ENCODE data around the gene TEX54. TPM values are rescaled to one million over a fixed set of nuclear protein-coding genes. Genes with fewer than 3 reads are reported as not detected.

The TEX54 gene
- polyA plus RNA-seq, 1 donor (not counting 4 experiments of a cell fraction or from before 2014, with no cell fraction given) = not detected

GRCh38 chr11:62851807-62852522 is 19.3 kb upstream of the TEX54 start:
- Histone ChIP-seq H3K27me3 (ENCODE audit: control insufficient read depth, extremely low read depth, insufficient read depth, low read length) (no peaks in the 10 kb centered on the region), H4K20me1 (ENCODE audit: control insufficient read depth, extremely low read depth, insufficient read depth, low read length) (peaks cover 34% of the 10 kb centered on the region), H3K36me3 (ENCODE audit: control insufficient read depth in 2 of 2, extremely low read depth in 1 of 2, insufficient read depth in 2 of 2, low read length in 2 of 2) (peaks cover 27 to 37% of the 10 kb centered on the region in 2 experiments), H3K4me2 (ENCODE audit: control insufficient read depth, extremely low read depth, insufficient read depth, low read depth, low read length) (no peak overlapping the region), H3K9me1 (ENCODE audit: control insufficient read depth, extremely low read depth, insufficient read depth, low read length) (no peaks in the 10 kb centered on the region), H3K9me3 (ENCODE audit: control insufficient read depth, low read depth, low read length) (no peaks in the 10 kb centered on the region), H3K27ac (ENCODE audit: control insufficient read depth, insufficient read depth, low read length) (no peak overlapping the region), H3K79me2 (ENCODE audit: control insufficient read depth, insufficient read depth, low read length) (peaks cover 33% of the 10 kb centered on the region), H3K9ac (ENCODE audit: control insufficient read depth, extremely low read depth, insufficient read depth, low read length) (no peak overlapping the region), H3K4me1 (ENCODE audit: control insufficient read depth, extremely low read depth, insufficient read depth, low read length) (peaks cover 21% of the 10 kb centered on the region), H3K4me3 (ENCODE audit: control insufficient read depth in 2 of 3, extremely low read depth in 1 of 3, insufficient read depth in 2 of 3, low read depth in 1 of 3, low read length in 3 of 3) (no peak overlapping the region), H2AFZ (ENCODE audit: control insufficient read depth, low read length) (no peak overlapping the region)
- FAIRE-seq (no peak), DNase-seq (ENCODE audit: low read depth, low spot score) (no peak)
- dilution Hi-C loops (cut with MboI; ENCODE audit: extremely low pct_ligation_motif_present, low sequenced_read_pairs) = no loop called here
- no peak for TF ChIP-seq CTCF (optimal IDR thresholded peaks at IDR 0.05 in 1 of 3, IDR thresholded peaks at IDR 0.05 in 1 of 3, conservative IDR thresholded peaks at IDR 0.05 in 1 of 3; ENCODE audit: extremely low read depth in 1 of 3, insufficient read depth in 2 of 3, low read length in 3 of 3)
- no peak for TF ChIP-seq EZH2 (IDR thresholded peaks at IDR 0.05; ENCODE audit: low read length)

- dilution Hi-C loops (cut with MboI; ENCODE audit: extremely low pct_ligation_motif_present, low sequenced_read_pairs) = no loop called here
- FAIRE-seq = no peak
- Histone ChIP-seq H3K9me3 (ENCODE audit: control insufficient read depth, low read depth, low read length) (no peaks in the 10 kb centered on the region), H3K27ac (ENCODE audit: control insufficient read depth, insufficient read depth, low read length) (no peak overlapping the region), H3K4me1 (ENCODE audit: control insufficient read depth, extremely low read depth, insufficient read depth, low read length) (peaks cover 15% of the 10 kb centered on the region), H3K9ac (ENCODE audit: control insufficient read depth, extremely low read depth, insufficient read depth, low read length) (no peak overlapping the region), H2AFZ (ENCODE audit: control insufficient read depth, low read length) (no peak overlapping the region), H3K27me3 (ENCODE audit: control insufficient read depth, extremely low read depth, insufficient read depth, low read length) (no peaks in the 10 kb centered on the region), H3K9me1 (ENCODE audit: control insufficient read depth, extremely low read depth, insufficient read depth, low read length) (no peaks in the 10 kb centered on the region), H4K20me1 (ENCODE audit: control insufficient read depth, extremely low read depth, insufficient read depth, low read length) (peaks cover 34% of the 10 kb centered on the region), H3K4me2 (ENCODE audit: control insufficient read depth, extremely low read depth, insufficient read depth, low read depth, low read length) (no peak overlapping the region), H3K36me3 (ENCODE audit: control insufficient read depth in 2 of 2, extremely low read depth in 1 of 2, insufficient read depth in 2 of 2, low read length in 2 of 2) (peaks cover 27 to 37% of the 10 kb centered on the region in 2 experiments), H3K4me3 (ENCODE audit: control insufficient read depth in 2 of 3, extremely low read depth in 1 of 3, insufficient read depth in 2 of 3, low read depth in 1 of 3, low read length in 3 of 3) (no peak overlapping the region), H3K79me2 (ENCODE audit: control insufficient read depth, insufficient read depth, low read length) (peaks cover 28% of the 10 kb centered on the region)
- no peak for TF ChIP-seq CTCF (optimal IDR thresholded peaks at IDR 0.05 in 1 of 3, IDR thresholded peaks at IDR 0.05 in 1 of 3, conservative IDR thresholded peaks at IDR 0.05 in 1 of 3; ENCODE audit: extremely low read depth in 1 of 3, insufficient read depth in 2 of 3, low read length in 3 of 3)
- TF ChIP-seq EZH2 (IDR thresholded peaks at IDR 0.05; ENCODE audit: low read length) = no peak
- no peak for DNase-seq (ENCODE audit: low read depth, low spot score)
Measured at GRCh38 chr11:62850911-62851806, 18.5 kb upstream of the TEX54 start.
